GM12892 (cell line): ENCODE results near the gene DLK1.

ENCODE experiments used
- POLR2A ChIP-seq: IDR thresholded peaks from 2 replicates; pipeline ENCODE4 v1.6.1; 2011; ENCODE audit warnings: low read depth, low read length, control low read depth
- POLR2AphosphoS5 ChIP-seq: IDR thresholded peaks from 2 replicates; pipeline ENCODE4 v1.6.1; 2011; ENCODE audit warnings: low read depth, low read length, control low read depth

DNA sequence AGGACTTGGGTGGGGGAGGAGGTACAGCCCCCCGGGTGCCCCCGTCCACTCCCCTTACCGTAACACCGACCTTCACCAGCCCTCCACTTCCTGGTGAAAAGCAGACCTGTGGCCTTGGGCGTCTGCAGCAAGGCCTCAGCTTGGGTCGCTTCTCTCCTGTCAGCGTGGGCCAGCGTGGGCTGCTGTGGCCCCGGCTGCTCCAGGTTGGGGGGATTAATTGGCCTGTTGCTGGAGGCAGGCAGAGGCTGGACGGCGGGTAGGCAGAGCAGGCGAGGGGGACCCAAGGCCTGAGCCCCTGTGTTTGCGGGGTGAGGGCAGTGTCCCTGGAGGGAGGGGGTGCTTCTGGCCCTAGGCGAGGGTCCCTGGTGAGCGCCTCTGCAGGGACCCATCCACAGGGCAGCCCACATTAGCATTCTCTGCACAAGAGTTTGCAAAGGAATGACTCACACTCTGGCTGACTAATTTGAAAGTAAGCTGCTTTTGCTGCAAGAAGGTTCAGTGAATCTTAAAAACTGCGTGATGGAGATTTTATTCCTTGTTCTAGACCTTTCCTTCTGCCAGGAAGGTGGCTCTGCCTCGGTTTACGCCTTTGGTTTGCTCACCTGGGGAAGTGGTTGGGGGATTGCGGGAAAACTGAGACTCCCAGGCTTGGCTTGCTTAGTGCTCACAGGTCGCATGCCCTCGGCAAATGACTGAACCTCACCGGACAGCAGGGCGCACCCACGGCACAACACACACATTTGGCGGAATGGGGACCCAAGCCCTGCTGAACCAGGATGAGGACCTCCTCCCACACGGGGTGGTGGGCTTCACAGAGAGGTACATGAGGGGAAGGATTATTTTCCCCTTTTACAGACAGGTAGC, 37.9 kb upstream of the DLK1 start:
- TF ChIP-seq POLR2AphosphoS5 (no peak), POLR2A (no peak)
